Vagina (tissue), 2 donors: ENCODE results near the gene TESMIN.

Source experiments
- POLR2A ChIP-seq, 2 donors: fragments of 450-650 bp; IDR thresholded peaks; one replicate each; pipeline ENCODE4 v1.6.1; 2017; ENCODE audit warnings: antibody characterized with exemption in 2 of 2, mild to moderate bottlenecking in 2 of 2, moderate library complexity in 2 of 2
- POLR2AphosphoS5 ChIP-seq, 2 donors: sonication (generic); formaldehyde crosslinking; IDR thresholded peaks; one replicate each; pipeline ENCODE4 v1.9.0; 2017; ENCODE audit warnings: antibody characterized with exemption in 2 of 2, mild to moderate bottlenecking in 2 of 2, low read depth in 1 of 2; ENCODE audit not compliant: insufficient read depth in 1 of 2
- TF ChIP-seq, protein P1 (sequence below), 3 experiments: fragments of 450-650 bp in 2 of 3; fragments of 200-600 bp in 1 of 3; sonication (generic) in 1 of 3; IDR thresholded peaks; one replicate each; pipeline ENCODE4 v1.5.1; 2017 to 2019; ENCODE audit warnings: antibody characterized with exemption in 3 of 3, mild to moderate bottlenecking in 2 of 3, moderate library complexity in 2 of 3

DNA sequence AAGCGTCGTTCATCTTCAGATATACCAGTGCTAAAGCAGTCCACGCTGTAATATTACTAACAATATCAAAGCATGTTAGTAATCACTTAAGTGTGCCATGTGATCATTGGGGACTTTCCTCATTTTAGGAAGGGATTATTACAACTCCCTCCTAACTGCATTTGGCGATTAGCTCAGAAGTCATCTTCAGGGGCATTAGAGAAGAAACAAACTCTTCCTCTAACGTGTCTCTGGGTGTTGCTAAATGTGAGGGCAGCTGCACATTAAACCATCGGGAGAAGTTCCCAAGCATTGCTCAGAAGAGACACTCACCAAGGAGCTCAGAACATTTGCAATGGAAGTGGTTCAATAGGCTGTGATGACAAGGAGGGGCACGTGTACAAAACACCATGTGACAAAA, 17.2 kb downstream of the TESMIN start:
- TF ChIP-seq POLR2A (IDR thresholded peaks at IDR 0.05), result no peak
- TF ChIP-seq, protein P1, sequence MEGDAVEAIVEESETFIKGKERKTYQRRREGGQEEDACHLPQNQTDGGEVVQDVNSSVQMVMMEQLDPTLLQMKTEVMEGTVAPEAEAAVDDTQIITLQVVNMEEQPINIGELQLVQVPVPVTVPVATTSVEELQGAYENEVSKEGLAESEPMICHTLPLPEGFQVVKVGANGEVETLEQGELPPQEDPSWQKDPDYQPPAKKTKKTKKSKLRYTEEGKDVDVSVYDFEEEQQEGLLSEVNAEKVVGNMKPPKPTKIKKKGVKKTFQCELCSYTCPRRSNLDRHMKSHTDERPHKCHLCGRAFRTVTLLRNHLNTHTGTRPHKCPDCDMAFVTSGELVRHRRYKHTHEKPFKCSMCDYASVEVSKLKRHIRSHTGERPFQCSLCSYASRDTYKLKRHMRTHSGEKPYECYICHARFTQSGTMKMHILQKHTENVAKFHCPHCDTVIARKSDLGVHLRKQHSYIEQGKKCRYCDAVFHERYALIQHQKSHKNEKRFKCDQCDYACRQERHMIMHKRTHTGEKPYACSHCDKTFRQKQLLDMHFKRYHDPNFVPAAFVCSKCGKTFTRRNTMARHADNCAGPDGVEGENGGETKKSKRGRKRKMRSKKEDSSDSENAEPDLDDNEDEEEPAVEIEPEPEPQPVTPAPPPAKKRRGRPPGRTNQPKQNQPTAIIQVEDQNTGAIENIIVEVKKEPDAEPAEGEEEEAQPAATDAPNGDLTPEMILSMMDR (IDR thresholded peaks at IDR 0.05), result no peak
- no peak for TF ChIP-seq POLR2AphosphoS5 (IDR thresholded peaks at IDR 0.05; ENCODE audit: insufficient read depth in 1 of 2, low read depth in 1 of 2)
